ENCODE data around the gene ICOS.

Gene ICOS

GRCh38 chr2:203893401-203893800, 43.2 kb upstream of the ICOS start:
- no peak overlapping the region for H3K4me3 ChIP-seq (ENCODE audit: control insufficient read depth, low read depth, low read length)
- peak; percentile 78 for DNase-seq (ENCODE audit: low read depth)
- TF ChIP-seq CTCF (conservative IDR thresholded peaks at IDR 0.05; ENCODE audit: control insufficient read depth, insufficient read depth, low read depth, low read length): no peak

- H3K4me3 ChIP-seq (ENCODE audit: control insufficient read depth, low read depth, low read length): no peak overlapping the region
- no peak for TF ChIP-seq CTCF (conservative IDR thresholded peaks at IDR 0.05; ENCODE audit: control insufficient read depth, insufficient read depth, low read depth, low read length)
- DNase-seq (ENCODE audit: low read depth): no peak
These were observed 42.7 kb upstream of the ICOS start for GRCh38 chr2:203893840-203894239.

GRCh38 chr2:203894262-203894661, 42.3 kb upstream of the ICOS start:
- no peak for DNase-seq (ENCODE audit: low read depth)
- TF ChIP-seq CTCF (conservative IDR thresholded peaks at IDR 0.05; ENCODE audit: control insufficient read depth, insufficient read depth, low read depth, low read length): no peak
- no peak overlapping the region for H3K4me3 ChIP-seq (ENCODE audit: control insufficient read depth, low read depth, low read length)

GRCh38 chr2:203897544-203897943, 39.0 kb upstream of the ICOS start:
- DNase-seq (ENCODE audit: low read depth): no peak
- H3K4me3 ChIP-seq (ENCODE audit: control insufficient read depth, low read depth, low read length): no peak overlapping the region
- TF ChIP-seq CTCF (conservative IDR thresholded peaks at IDR 0.05; ENCODE audit: control insufficient read depth, insufficient read depth, low read depth, low read length): no peak

GRCh38 chr2:203898657-203899056, 37.9 kb upstream of the ICOS start:
- H3K4me3 ChIP-seq (ENCODE audit: control insufficient read depth, low read depth, low read length): no peak overlapping the region
- TF ChIP-seq CTCF (conservative IDR thresholded peaks at IDR 0.05; ENCODE audit: control insufficient read depth, insufficient read depth, low read depth, low read length): no peak
- no peak for DNase-seq (ENCODE audit: low read depth)

GRCh38 chr2:203900253-203900652, 36.3 kb upstream of the ICOS start:
- no peak for TF ChIP-seq CTCF (conservative IDR thresholded peaks at IDR 0.05; ENCODE audit: control insufficient read depth, insufficient read depth, low read depth, low read length)
- H3K4me3 ChIP-seq (ENCODE audit: control insufficient read depth, low read depth, low read length): no peak overlapping the region
- DNase-seq (ENCODE audit: low read depth): no peak

GRCh38 chr2:203904022-203904421, 32.5 kb upstream of the ICOS start:
- peak; percentile 65 for DNase-seq (ENCODE audit: low read depth)
- no peak overlapping the region for H3K4me3 ChIP-seq (ENCODE audit: control insufficient read depth, low read depth, low read length)
- no peak for TF ChIP-seq CTCF (conservative IDR thresholded peaks at IDR 0.05; ENCODE audit: control insufficient read depth, insufficient read depth, low read depth, low read length)
